Measurements from ENCODE around the gene FKTN. TPM values are rescaled to one million over a fixed set of nuclear protein-coding genes. Genes with fewer than 3 reads are reported as not detected.

Gene FKTN
- total and polyA plus RNA-seq, 9 of the 15 experiments (the other 6 are each of a cell fraction or from before 2014, with no cell fraction given), result 5.4 to 16.3 (median 10.4) TPM

- TF ChIP-seq SMARCB1 (IDR thresholded peaks at IDR 0.05; ENCODE audit: insufficient read length, low read depth) (peak; percentile 70), AFF1 (IDR thresholded peaks at IDR 0.05; ENCODE audit: low read depth in 1 of 2, partially characterized antibody in 2 of 2) (peak; percentile 19 to 83), REST (IDR thresholded peaks at IDR 0.05; ENCODE audit: borderline replicate concordance) (peak; percentile 29; the same call in 1 of the 2 replicates), REST (CRISPR knock-in tag; IDR thresholded peaks at IDR 0.05; ENCODE audit: low read depth) (no peak), ZBTB2 (IDR thresholded peaks at IDR 0.05) (peak; percentile 69), ZKSCAN1 (IDR thresholded peaks at IDR 0.05; ENCODE audit: low read depth, low read length) (no peak), MEF2A (IDR thresholded peaks at IDR 0.05; ENCODE audit: control insufficient read depth, low read depth, low read length) (peak; percentile 8; the same call in 1 of the 2 replicates), HNRNPL (IDR thresholded peaks at IDR 0.05; ENCODE audit: low read depth, low read length) (0 out of 2 replicates have a peak, but pooled peaks have one; percentile 36), JUNB (CRISPR knock-in tag; conservative IDR thresholded peaks at IDR 0.05) (peak; percentile 53; the same call in 1 of the 2 replicates), E2F1 (CRISPR knock-in tag; IDR thresholded peaks at IDR 0.05) (0 out of 2 replicates have a peak, but pooled peaks have one; percentile 31), CC2D1A (IDR thresholded peaks at IDR 0.05) (peak; percentile 94), LARP7 (IDR thresholded peaks at IDR 0.05) (no peak)
Measured at GRCh38 chr9:105647595-105648349, 89.8 kb downstream of the FKTN start (continued).
